ENCODE data around the gene PFDN1.

GRCh38 chr5:140223567-140223966 is 79.3 kb downstream of the PFDN1 start:
- TF ChIP-seq CTCF (IDR thresholded peaks at IDR 0.05) = no peak
- TF ChIP-seq POLR2A (IDR thresholded peaks at IDR 0.05) = no peak

Measured in testis (tissue), 2 donors.